Measurements from ENCODE around the gene SCGN.

DNA sequence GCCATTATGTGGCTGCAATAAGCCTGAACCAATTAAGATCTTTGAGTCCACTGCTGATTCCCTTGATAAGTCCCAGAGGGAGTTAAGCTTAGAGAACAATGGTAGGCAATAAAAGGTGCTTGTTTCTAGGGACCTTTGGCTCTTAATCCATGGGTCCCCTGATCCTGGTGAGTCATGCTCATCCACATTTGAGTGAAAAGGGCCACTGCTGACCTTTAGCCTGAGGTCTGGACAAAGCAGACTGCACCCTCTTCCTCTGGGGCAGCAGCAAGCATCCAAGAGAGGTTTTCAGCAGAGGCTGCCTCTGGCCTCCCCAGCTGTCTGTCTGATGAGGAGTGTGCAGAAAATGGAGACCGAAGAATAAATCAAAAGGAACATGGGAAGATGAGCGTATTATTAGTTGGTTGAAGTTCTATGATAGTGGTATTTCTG is 16.1 kb upstream of the SCGN start:
- TF ChIP-seq, protein P1, sequence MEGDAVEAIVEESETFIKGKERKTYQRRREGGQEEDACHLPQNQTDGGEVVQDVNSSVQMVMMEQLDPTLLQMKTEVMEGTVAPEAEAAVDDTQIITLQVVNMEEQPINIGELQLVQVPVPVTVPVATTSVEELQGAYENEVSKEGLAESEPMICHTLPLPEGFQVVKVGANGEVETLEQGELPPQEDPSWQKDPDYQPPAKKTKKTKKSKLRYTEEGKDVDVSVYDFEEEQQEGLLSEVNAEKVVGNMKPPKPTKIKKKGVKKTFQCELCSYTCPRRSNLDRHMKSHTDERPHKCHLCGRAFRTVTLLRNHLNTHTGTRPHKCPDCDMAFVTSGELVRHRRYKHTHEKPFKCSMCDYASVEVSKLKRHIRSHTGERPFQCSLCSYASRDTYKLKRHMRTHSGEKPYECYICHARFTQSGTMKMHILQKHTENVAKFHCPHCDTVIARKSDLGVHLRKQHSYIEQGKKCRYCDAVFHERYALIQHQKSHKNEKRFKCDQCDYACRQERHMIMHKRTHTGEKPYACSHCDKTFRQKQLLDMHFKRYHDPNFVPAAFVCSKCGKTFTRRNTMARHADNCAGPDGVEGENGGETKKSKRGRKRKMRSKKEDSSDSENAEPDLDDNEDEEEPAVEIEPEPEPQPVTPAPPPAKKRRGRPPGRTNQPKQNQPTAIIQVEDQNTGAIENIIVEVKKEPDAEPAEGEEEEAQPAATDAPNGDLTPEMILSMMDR (IDR thresholded peaks at IDR 0.05): no peak
- TF ChIP-seq POLR2AphosphoS5 (IDR thresholded peaks at IDR 0.05; ENCODE audit: low read depth, low read length) (no peak), TCF7L2 (IDR thresholded peaks at IDR 0.05; ENCODE audit: low read depth, low read length) (no peak)
- TF ChIP-seq, protein P2, sequence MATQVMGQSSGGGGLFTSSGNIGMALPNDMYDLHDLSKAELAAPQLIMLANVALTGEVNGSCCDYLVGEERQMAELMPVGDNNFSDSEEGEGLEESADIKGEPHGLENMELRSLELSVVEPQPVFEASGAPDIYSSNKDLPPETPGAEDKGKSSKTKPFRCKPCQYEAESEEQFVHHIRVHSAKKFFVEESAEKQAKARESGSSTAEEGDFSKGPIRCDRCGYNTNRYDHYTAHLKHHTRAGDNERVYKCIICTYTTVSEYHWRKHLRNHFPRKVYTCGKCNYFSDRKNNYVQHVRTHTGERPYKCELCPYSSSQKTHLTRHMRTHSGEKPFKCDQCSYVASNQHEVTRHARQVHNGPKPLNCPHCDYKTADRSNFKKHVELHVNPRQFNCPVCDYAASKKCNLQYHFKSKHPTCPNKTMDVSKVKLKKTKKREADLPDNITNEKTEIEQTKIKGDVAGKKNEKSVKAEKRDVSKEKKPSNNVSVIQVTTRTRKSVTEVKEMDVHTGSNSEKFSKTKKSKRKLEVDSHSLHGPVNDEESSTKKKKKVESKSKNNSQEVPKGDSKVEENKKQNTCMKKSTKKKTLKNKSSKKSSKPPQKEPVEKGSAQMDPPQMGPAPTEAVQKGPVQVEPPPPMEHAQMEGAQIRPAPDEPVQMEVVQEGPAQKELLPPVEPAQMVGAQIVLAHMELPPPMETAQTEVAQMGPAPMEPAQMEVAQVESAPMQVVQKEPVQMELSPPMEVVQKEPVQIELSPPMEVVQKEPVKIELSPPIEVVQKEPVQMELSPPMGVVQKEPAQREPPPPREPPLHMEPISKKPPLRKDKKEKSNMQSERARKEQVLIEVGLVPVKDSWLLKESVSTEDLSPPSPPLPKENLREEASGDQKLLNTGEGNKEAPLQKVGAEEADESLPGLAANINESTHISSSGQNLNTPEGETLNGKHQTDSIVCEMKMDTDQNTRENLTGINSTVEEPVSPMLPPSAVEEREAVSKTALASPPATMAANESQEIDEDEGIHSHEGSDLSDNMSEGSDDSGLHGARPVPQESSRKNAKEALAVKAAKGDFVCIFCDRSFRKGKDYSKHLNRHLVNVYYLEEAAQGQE (IDR thresholded peaks at IDR 0.05; ENCODE audit: insufficient read depth in 1 of 2, low read depth in 2 of 2, low read length in 1 of 2): no peak
